ENCODE data around the gene KIAA0586.

KIAA0586 gene

GRCh38 chr14:58463147-58463546, 35.6 kb downstream of the KIAA0586 start:
- no peak for TF ChIP-seq CTCF (IDR thresholded peaks at IDR 0.05; ENCODE audit: poor library complexity, severe bottlenecking)
- DNase-seq (ENCODE audit: low spot score) (no peak), ATAC-seq (ENCODE audit: low read depth) (no peak)
- H3K36me3 ChIP-seq (ENCODE audit: low read depth): peaks cover 73% of the 10 kb centered on the region
- no peak overlapping the region for H3K27ac ChIP-seq (ENCODE audit: poor library complexity, severe bottlenecking)
- no peaks in the 10 kb centered on the region for H3K9me3 ChIP-seq (ENCODE audit: severe bottlenecking)
- no peaks in the 10 kb centered on the region for H3K27me3 ChIP-seq (ENCODE audit: insufficient read depth, poor library complexity, severe bottlenecking)
- H3K4me1 ChIP-seq (ENCODE audit: insufficient read depth, poor library complexity, severe bottlenecking): peaks cover 14% of the 10 kb centered on the region
- H3K4me3 ChIP-seq (ENCODE audit: severe bottlenecking): no peak overlapping the region

- no peak for TF ChIP-seq CTCF (IDR thresholded peaks at IDR 0.05; ENCODE audit: poor library complexity, severe bottlenecking)
- peaks cover 73% of the 10 kb centered on the region for H3K36me3 ChIP-seq (ENCODE audit: low read depth)
- peaks cover 14% of the 10 kb centered on the region for H3K4me1 ChIP-seq (ENCODE audit: insufficient read depth, poor library complexity, severe bottlenecking)
- peak overlapping the region; percentile 40 for H3K27ac ChIP-seq (ENCODE audit: poor library complexity, severe bottlenecking)
- H3K9me3 ChIP-seq (ENCODE audit: severe bottlenecking): no peaks in the 10 kb centered on the region
- DNase-seq (ENCODE audit: low spot score) (no peak), ATAC-seq (ENCODE audit: low read depth) (peak; percentile 87)
- H3K4me3 ChIP-seq (ENCODE audit: severe bottlenecking): no peak overlapping the region
- H3K27me3 ChIP-seq (ENCODE audit: insufficient read depth, poor library complexity, severe bottlenecking): no peaks in the 10 kb centered on the region
Observed at GRCh38 chr14:58464652-58465051, 37.1 kb downstream of the KIAA0586 start.

GRCh38 chr14:58465421-58465820, 37.9 kb downstream of the KIAA0586 start:
- no peaks in the 10 kb centered on the region for H3K9me3 ChIP-seq (ENCODE audit: severe bottlenecking)
- no peak overlapping the region for H3K4me3 ChIP-seq (ENCODE audit: severe bottlenecking)
- H3K27ac ChIP-seq (ENCODE audit: poor library complexity, severe bottlenecking): peak overlapping the region; percentile 40
- peaks cover 69% of the 10 kb centered on the region for H3K36me3 ChIP-seq (ENCODE audit: low read depth)
- no peak for TF ChIP-seq CTCF (IDR thresholded peaks at IDR 0.05; ENCODE audit: poor library complexity, severe bottlenecking)
- DNase-seq (ENCODE audit: low spot score): no peak
- H3K27me3 ChIP-seq (ENCODE audit: insufficient read depth, poor library complexity, severe bottlenecking): no peaks in the 10 kb centered on the region
- ATAC-seq (ENCODE audit: low read depth): peak; percentile 82
- peaks cover 14% of the 10 kb centered on the region for H3K4me1 ChIP-seq (ENCODE audit: insufficient read depth, poor library complexity, severe bottlenecking)

GRCh38 chr14:58466459-58466858, 38.9 kb downstream of the KIAA0586 start:
- Histone ChIP-seq H3K9me3 (ENCODE audit: severe bottlenecking) (no peaks in the 10 kb centered on the region), H3K4me1 (ENCODE audit: insufficient read depth, poor library complexity, severe bottlenecking) (peaks cover 14% of the 10 kb centered on the region), H3K27me3 (ENCODE audit: insufficient read depth, poor library complexity, severe bottlenecking) (no peaks in the 10 kb centered on the region), H3K27ac (ENCODE audit: poor library complexity, severe bottlenecking) (no peak overlapping the region), H3K4me3 (ENCODE audit: severe bottlenecking) (no peak overlapping the region), H3K36me3 (ENCODE audit: low read depth) (peaks cover 68% of the 10 kb centered on the region)
- no peak for TF ChIP-seq CTCF (IDR thresholded peaks at IDR 0.05; ENCODE audit: poor library complexity, severe bottlenecking)
- DNase-seq (ENCODE audit: low spot score) (no peak), ATAC-seq (ENCODE audit: low read depth) (no peak)

- Histone ChIP-seq H3K27ac (ENCODE audit: poor library complexity, severe bottlenecking) (no peak overlapping the region), H3K4me1 (ENCODE audit: insufficient read depth, poor library complexity, severe bottlenecking) (peaks cover 14% of the 10 kb centered on the region), H3K36me3 (ENCODE audit: low read depth) (peaks cover 70% of the 10 kb centered on the region), H3K27me3 (ENCODE audit: insufficient read depth, poor library complexity, severe bottlenecking) (no peaks in the 10 kb centered on the region), H3K9me3 (ENCODE audit: severe bottlenecking) (no peaks in the 10 kb centered on the region), H3K4me3 (ENCODE audit: severe bottlenecking) (no peak overlapping the region)
- peak; percentile 22 for TF ChIP-seq CTCF (IDR thresholded peaks at IDR 0.05; ENCODE audit: poor library complexity, severe bottlenecking)
- DNase-seq (ENCODE audit: low spot score) (no peak), ATAC-seq (ENCODE audit: low read depth) (no peak)
Observed at GRCh38 chr14:58467575-58467974, 40.1 kb downstream of the KIAA0586 start.
